Heart left ventricle (tissue), 16 donors: ENCODE measurements around the gene GTF2F2. TPM values are rescaled to one million over a fixed set of nuclear protein-coding genes. Genes with fewer than 3 reads are reported as not detected.
A peak's percentile ranks its signal among the peaks of the same experiment; 100 is the strongest.

ENCODE experiments used
- ATAC-seq, 4 donors: fragments of 200-7000 bp; cut with Tn5 transposase; one replicate each; pipeline ENCODE4 v1.9.1; 2020 to 2022; ENCODE audit warnings: moderate library complexity in 4 of 4, mild to moderate bottlenecking in 3 of 4, moderate number of reproducible peaks in 1 of 4
- DNase-seq, 5 donors: peaks; one replicate each; pipeline ENCODE4 v3.0.0-alpha.2; 2020
- H3K27ac ChIP-seq, 12 donors: fragments of 200-600 bp; sonication (generic) in 4 of 12; one replicate each; pipeline versions ENCODE4 v1.5.0 to v1.8.0; 2016 to 2022; ENCODE audit warnings: mild to moderate bottlenecking in 2 of 12
- H3K27me3 ChIP-seq, 9 donors: fragments of 200-600 bp; sonication (generic) in 2 of 9; one replicate each; pipeline versions ENCODE4 v1.5.1 to v1.8.0; 2016 to 2022; ENCODE audit warnings: mild to moderate bottlenecking in 3 of 9
- H3K36me3 ChIP-seq, 9 donors: fragments of 200-600 bp; sonication (generic) in 2 of 9; one replicate each; pipeline versions ENCODE4 v1.5.0 to v1.8.0; 2018 to 2022; ENCODE audit warnings: mild to moderate bottlenecking in 2 of 9
- H3K4me1 ChIP-seq, 12 donors: fragments of 200-600 bp; sonication (generic) in 4 of 12; one replicate each; pipeline versions ENCODE4 v1.5.0 to v1.8.0; 2016 to 2022; ENCODE audit warnings: mild to moderate bottlenecking in 3 of 12
- H3K4me3 ChIP-seq, 12 donors: fragments of 200-600 bp; sonication (generic) in 4 of 12; one replicate each; pipeline versions ENCODE4 v1.5.0 to v1.8.0; 2017 to 2022; ENCODE audit warnings: mild to moderate bottlenecking in 9 of 12, moderate library complexity in 4 of 12
- H3K9me3 ChIP-seq, 12 donors: fragments of 200-600 bp; sonication (generic) in 4 of 12; one replicate each; pipeline versions ENCODE4 v1.5.0 to v1.8.0; 2016 to 2022; ENCODE audit warnings: mild to moderate bottlenecking in 1 of 12
- POLR2A ChIP-seq, 2 donors: fragments of 450-650 bp; IDR thresholded peaks; one replicate each; pipeline ENCODE4 v1.6.1; 2017; ENCODE audit warnings: antibody characterized with exemption in 2 of 2, mild to moderate bottlenecking in 2 of 2, moderate library complexity in 2 of 2
- WGBS, 4 donors: extraction: QIAGEN DNeasy Blood & Tissue Kit in 2 of 4; methylation state at CpG; one replicate each; pipeline versions ENCODE4 v1.1.5 to v1.1.7; 2013 to 2018; 5-methylcytosine and 5-hydroxymethylcytosine counted together
- intact Hi-C, 10 donors: fragments of 100-400 bp; cut with DNase I; formaldehyde crosslinking; loops; one replicate each; pipeline versions ENCODE4 v1.11.1 to v1.14.2; 2022
- polyA plus RNA-seq, 2 donors: library from polyadenylated mRNA; stranded (reverse); fragments of 200-250 nt; gene quantifications; one replicate each; pipeline ENCODE4 v1.2.3, GENCODE V29; 2013
- total RNA-seq, 9 donors: library from RNA; depleted of rRNA in 2 of 9; stranded (reverse); fragments of >200 nt in 2 of 9; fragmentation: NEBNext Ultra II Directional in 3 of 9; extraction: Animal tissue kit (Norgen Biotek cat#: 25700) in 3 of 9; gene quantifications; one replicate each; pipeline versions ENCODE4 v1.1.0 to v1.2.4, GENCODE V29; 2016 to 2023
- TF ChIP-seq, protein P1 (sequence below), 12 donors: fragments of 200-600 bp; sonication (generic) in 4 of 12; IDR thresholded peaks; one replicate each; pipeline versions ENCODE4 v1.5.0 to v1.8.0; 2018 to 2022; ENCODE audit warnings: antibody characterized with exemption in 12 of 12, mild to moderate bottlenecking in 5 of 12
- donor health status: ischemic (EF 13 %, LVEDD 7.1; RV severe dilation, severe dysfunction).
- donor health status: healthy with polysubstance abuse.
- donor health status: DM: no; HTN: yes; CAD: no.
- donor health status: DM: no; HTN: no; CAD: no.
- donor health status: ischemic (EF 25% LVEDD 6.9; RV normal size, moderate dysfunction).
- donor health status: ischemic (EF 25% LVEDD 5.7; RV mildly dilated, moderate dysfunction).
- donor health status: healthy.
- donor health status: DM: yes; HTN: yes; CAD: no.
- donor health status: ischemic (EF 35%, LVEDD 5.7; RV mildly dilated, moderate dysfunction).
- donor health status: nonischemic (EF 11% LVEDD 7.7; RV severe dilation, severe dysfunction).
- donor health status: DM: yes; HTN: yes; CAD: no.
- donor health status: PGD.
- donor health status: ischemic (EF 29% LVEDD 5.4; RV normal size, mild dysfunction).
- donor health status: nonischemic (EF 23%, LVEDD 6.1; RV moderate dilation, normal function).

Gene GTF2F2
- total and polyA plus RNA-seq, 11 donors: 17.7 to 25.4 (median 21.6) TPM

DNA sequence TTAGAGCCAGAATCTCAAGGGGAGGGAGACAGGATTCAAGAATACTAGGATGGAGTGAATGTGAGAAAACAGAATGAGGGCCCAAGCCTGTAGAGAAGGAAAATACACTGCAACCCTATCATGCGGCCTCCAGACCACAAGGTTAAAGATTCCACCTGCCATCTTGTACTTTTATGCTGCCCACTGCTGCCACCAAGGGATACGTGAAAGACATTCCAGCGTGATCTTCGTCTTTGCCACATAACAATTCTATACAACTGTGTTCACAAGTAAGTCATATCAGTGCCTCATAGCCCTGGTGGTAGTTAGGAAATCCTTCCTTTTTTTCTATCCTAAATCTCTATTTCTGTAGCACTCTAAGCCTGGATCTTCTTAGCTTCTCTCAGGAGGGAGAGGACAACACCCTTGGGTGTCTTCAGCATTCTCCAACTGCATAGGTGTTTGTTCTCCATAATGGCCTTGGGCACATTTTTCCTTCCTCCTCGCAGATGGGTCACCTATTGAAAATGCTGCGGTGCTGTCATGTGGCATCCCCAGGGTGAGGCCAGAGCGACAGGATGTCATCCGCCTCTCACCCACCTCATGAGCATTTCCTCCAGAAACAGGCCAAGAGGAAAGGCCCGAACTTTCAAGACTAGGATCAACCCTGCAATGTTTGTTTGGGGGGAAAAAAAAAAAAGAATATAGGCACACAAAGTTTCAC is 207.1 kb downstream of the GTF2F2 start:
- 77 to 82% (median 79%) methylated on average over 9 of the region's 9 CpGs for WGBS, 4 donors
- TF ChIP-seq, protein P1, sequence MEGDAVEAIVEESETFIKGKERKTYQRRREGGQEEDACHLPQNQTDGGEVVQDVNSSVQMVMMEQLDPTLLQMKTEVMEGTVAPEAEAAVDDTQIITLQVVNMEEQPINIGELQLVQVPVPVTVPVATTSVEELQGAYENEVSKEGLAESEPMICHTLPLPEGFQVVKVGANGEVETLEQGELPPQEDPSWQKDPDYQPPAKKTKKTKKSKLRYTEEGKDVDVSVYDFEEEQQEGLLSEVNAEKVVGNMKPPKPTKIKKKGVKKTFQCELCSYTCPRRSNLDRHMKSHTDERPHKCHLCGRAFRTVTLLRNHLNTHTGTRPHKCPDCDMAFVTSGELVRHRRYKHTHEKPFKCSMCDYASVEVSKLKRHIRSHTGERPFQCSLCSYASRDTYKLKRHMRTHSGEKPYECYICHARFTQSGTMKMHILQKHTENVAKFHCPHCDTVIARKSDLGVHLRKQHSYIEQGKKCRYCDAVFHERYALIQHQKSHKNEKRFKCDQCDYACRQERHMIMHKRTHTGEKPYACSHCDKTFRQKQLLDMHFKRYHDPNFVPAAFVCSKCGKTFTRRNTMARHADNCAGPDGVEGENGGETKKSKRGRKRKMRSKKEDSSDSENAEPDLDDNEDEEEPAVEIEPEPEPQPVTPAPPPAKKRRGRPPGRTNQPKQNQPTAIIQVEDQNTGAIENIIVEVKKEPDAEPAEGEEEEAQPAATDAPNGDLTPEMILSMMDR (IDR thresholded peaks at IDR 0.05): no peak
- no peak for TF ChIP-seq POLR2A (IDR thresholded peaks at IDR 0.05)
- H3K36me3 ChIP-seq: no peaks in the 10 kb centered on the region
- H3K27ac ChIP-seq: peak overlapping the region in 6 of 12 donors; percentile 32 to 86 (median 84)
- DNase-seq (no peak), ATAC-seq (no peak)
- H3K9me3 ChIP-seq: peaks cover 0 to 3% (median 0%) of the 10 kb centered on the region in 12 donors
- H3K27me3 ChIP-seq: no peaks in the 10 kb centered on the region
- no peak overlapping the region for H3K4me3 ChIP-seq
- intact Hi-C loops: no loop called here
- H3K4me1 ChIP-seq: peaks cover 0 to 76% (median 52%) of the 10 kb centered on the region in 12 donors

DNA sequence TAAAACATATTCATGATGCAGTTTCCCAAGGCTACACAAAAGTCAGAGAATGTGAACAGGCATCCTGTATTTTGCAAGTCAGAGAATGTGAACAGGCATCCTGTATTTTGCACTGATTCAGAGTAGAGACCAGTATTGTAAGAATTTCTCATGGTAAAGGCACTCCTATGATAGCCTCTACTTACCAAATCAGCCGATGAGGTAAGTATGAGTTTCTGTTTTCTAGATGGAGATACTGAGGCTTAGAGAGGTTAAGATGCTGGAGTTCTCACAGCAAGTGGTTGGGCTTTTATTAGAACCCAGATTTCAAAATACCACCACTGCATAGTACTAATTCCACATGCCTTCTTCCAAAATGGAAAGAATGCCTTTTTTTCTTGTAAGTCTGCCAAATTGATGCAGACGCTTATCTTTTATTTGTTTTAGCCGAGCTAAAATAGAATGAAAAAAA is 208.4 kb downstream of the GTF2F2 start:
- H3K4me3 ChIP-seq: peak overlapping the region in 4 of 12 donors; percentile 29 to 37 (median 32)
- no peak for TF ChIP-seq POLR2A (IDR thresholded peaks at IDR 0.05)
- TF ChIP-seq, protein P1 (IDR thresholded peaks at IDR 0.05): no peak
- intact Hi-C loops: no loop called here
- 15 to 34% (median 23%) methylated on average over 3 of the region's 3 CpGs for WGBS, 4 donors
- peaks cover 0 to 3% (median 0%) of the 10 kb centered on the region in 12 donors for H3K9me3 ChIP-seq
- peak overlapping the region in 10 of 12 donors; percentile 70 to 86 (median 81) for H3K27ac ChIP-seq
- H3K4me1 ChIP-seq: peaks cover 0 to 88% (median 58%) of the 10 kb centered on the region in 12 donors
- H3K36me3 ChIP-seq: peaks cover 0 to 8% (median 0%) of the 10 kb centered on the region in 9 donors
- H3K27me3 ChIP-seq: no peaks in the 10 kb centered on the region
- no peak for ATAC-seq
- no peak for DNase-seq

DNA sequence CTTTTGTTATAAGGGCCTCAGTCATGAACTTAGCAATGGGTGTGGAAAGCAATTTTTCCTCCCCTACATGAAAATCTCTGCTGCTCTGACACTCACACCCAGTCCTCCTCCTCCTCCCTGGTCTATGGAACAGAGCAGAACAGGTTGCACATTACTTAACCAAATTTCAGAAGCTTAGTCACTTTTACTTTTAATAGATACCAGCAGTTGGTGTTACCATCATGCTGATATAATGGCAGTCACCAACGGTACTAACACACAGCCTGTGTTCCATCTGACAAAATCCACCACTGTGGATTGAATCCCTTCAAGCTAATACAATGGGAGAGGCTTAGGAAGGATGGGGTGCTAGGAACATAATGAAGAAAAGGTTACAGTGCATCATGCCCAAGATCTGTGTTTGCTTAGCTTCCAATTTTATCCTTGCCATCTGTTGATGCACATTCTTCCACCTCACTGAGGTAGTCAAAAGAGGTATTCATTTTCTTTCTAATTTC is 210.9 kb downstream of the GTF2F2 start:
- Histone ChIP-seq H3K9me3 (peaks cover 0 to 2% (median 0%) of the 10 kb centered on the region in 12 donors), H3K4me1 (peaks cover under 1 to 94% (median 66%) of the 10 kb centered on the region in 12 donors), H3K27ac (peak overlapping the region in 3 of 12 donors; percentile 3 to 51 (median 33)), H3K36me3 (peaks cover 0 to 33% (median 21%) of the 10 kb centered on the region in 9 donors), H3K4me3 (no peak overlapping the region), H3K27me3 (no peaks in the 10 kb centered on the region)
- intact Hi-C loops: no loop called here
- WGBS, 4 donors: 50 to 83% (median 72%) methylated on average over 1 of the region's 1 CpG
- TF ChIP-seq POLR2A (IDR thresholded peaks at IDR 0.05): no peak
- TF ChIP-seq, protein P1 (IDR thresholded peaks at IDR 0.05): no peak
- ATAC-seq (no peak), DNase-seq (no peak)

DNA sequence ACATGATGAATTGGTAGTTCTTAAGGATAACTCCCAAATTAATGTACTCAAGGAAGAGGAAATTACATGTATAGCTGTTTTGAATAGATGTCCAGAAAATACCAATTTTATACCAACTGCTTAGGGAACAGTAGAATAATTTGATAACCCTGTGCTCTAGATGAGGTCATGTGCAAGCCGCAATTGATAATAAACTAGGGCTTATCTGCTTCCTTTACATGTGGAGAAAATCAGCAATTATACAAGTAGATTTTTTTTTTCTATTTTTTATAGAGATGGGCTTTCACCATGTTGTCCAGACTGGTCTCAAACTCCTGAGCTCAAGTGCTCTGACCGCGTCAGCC is 211.4 kb downstream of the GTF2F2 start:
- intact Hi-C loops: no loop called here
- WGBS, 4 donors: 75 to 85% (median 79%) methylated on average over 3 of the region's 3 CpGs
- no peak for DNase-seq
- H3K27me3 ChIP-seq: no peaks in the 10 kb centered on the region
- no peak overlapping the region for H3K4me3 ChIP-seq
- H3K36me3 ChIP-seq: peaks cover 0 to 38% (median 26%) of the 10 kb centered on the region in 9 donors
- TF ChIP-seq POLR2A (IDR thresholded peaks at IDR 0.05): no peak
- TF ChIP-seq, protein P1 (IDR thresholded peaks at IDR 0.05): no peak
- no peak for ATAC-seq
- peak overlapping the region in 5 of 12 donors; percentile 5 to 53 (median 33) for H3K27ac ChIP-seq
- H3K9me3 ChIP-seq: no peaks in the 10 kb centered on the region
- H3K4me1 ChIP-seq: peaks cover 5 to 94% (median 68%) of the 10 kb centered on the region in 12 donors
